Measurements from ENCODE around the gene MYOM3.

Gene MYOM3

DNA sequence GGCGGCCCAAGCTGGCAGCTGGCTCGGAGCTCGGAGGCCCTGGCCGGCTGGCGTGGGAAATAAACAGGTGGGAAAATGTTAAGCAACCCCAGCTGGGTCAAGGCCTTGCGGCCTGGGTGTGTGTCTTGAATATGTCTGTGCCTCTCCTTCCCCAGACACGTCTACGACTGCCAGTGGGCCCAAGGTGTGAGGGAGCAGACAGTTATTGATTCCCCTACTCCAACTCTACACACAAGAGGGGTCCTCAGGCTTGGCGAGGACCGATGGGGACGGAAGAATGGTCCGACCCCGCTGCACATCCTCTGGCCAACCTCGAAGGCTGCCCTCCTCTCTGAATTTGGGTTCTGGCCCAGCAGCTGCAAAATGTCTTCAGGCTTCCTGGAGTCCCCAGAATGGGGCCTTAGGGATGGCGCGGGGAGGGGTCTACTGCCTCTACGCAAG is 28.8 kb upstream of the MYOM3 start:
- H3K4me1 ChIP-seq: no peaks in the 10 kb centered on the region
- no peak overlapping the region for H3K4me3 ChIP-seq (ENCODE audit: low read depth, low read length)
- no peaks in the 10 kb centered on the region for H3K36me3 ChIP-seq
- TF ChIP-seq, protein P1, sequence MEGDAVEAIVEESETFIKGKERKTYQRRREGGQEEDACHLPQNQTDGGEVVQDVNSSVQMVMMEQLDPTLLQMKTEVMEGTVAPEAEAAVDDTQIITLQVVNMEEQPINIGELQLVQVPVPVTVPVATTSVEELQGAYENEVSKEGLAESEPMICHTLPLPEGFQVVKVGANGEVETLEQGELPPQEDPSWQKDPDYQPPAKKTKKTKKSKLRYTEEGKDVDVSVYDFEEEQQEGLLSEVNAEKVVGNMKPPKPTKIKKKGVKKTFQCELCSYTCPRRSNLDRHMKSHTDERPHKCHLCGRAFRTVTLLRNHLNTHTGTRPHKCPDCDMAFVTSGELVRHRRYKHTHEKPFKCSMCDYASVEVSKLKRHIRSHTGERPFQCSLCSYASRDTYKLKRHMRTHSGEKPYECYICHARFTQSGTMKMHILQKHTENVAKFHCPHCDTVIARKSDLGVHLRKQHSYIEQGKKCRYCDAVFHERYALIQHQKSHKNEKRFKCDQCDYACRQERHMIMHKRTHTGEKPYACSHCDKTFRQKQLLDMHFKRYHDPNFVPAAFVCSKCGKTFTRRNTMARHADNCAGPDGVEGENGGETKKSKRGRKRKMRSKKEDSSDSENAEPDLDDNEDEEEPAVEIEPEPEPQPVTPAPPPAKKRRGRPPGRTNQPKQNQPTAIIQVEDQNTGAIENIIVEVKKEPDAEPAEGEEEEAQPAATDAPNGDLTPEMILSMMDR (IDR thresholded peaks at IDR 0.05; ENCODE audit: low read depth, low read length): no peak
- no peaks in the 10 kb centered on the region for H3K27me3 ChIP-seq
- no peaks in the 10 kb centered on the region for H3K9me3 ChIP-seq
- no peak for DNase-seq

DNA sequence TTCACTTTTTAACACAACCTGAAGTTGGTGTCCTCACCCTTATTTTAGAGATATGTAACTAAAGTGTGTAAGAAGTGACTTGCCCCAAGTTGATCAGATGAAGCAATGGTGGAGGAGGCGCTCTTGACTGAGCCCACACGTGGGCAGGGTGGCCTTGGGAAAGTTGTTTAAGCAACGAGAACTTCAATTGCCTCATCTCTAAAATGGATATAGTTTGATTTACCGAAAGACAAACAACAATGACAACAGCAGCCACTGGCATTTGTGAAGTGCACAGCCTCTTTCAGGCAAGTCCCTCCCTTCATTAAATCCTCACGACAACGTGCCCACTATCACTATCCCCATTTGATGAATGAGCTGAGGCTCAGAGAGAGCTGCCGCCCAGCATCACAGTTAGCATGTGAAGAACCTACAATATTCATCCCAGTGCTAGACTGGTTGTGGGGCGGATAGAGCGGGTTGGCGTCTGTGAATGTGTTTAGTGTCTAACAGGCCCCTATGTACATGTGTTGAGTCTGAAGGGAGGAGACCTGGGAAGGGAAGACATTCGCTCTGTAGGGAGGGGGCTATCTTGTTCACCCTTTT is 28.0 kb upstream of the MYOM3 start:
- no peaks in the 10 kb centered on the region for H3K9me3 ChIP-seq
- TF ChIP-seq, protein P1 (IDR thresholded peaks at IDR 0.05; ENCODE audit: low read depth, low read length): no peak

DNA sequence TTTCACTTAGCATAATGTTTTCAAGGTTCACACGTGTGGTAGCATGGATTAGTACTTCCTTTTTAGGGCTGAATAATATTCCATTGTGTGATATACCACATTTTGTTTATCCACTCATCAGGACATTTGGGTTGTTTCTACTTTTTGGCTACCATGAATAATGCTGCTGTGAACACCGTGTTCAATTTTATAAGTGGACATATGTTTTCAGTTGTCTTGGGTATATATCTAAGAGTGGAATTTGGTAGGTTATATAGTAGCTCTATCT is 27.2 kb upstream of the MYOM3 start:
- no peak overlapping the region for H3K4me3 ChIP-seq (ENCODE audit: low read depth, low read length)
- no peaks in the 10 kb centered on the region for H3K9me3 ChIP-seq
- no peaks in the 10 kb centered on the region for H3K27me3 ChIP-seq
- H3K36me3 ChIP-seq: no peaks in the 10 kb centered on the region
- TF ChIP-seq, protein P1 (IDR thresholded peaks at IDR 0.05; ENCODE audit: low read depth, low read length): no peak
- no peak for DNase-seq
- no peaks in the 10 kb centered on the region for H3K4me1 ChIP-seq

More for the DNA sequence above, 28.0 kb upstream of the MYOM3 start:
- H3K4me1 ChIP-seq: no peaks in the 10 kb centered on the region
- no peaks in the 10 kb centered on the region for H3K27me3 ChIP-seq
- no peak for DNase-seq
- no peaks in the 10 kb centered on the region for H3K36me3 ChIP-seq
- no peak overlapping the region for H3K4me3 ChIP-seq (ENCODE audit: low read depth, low read length)

DNA sequence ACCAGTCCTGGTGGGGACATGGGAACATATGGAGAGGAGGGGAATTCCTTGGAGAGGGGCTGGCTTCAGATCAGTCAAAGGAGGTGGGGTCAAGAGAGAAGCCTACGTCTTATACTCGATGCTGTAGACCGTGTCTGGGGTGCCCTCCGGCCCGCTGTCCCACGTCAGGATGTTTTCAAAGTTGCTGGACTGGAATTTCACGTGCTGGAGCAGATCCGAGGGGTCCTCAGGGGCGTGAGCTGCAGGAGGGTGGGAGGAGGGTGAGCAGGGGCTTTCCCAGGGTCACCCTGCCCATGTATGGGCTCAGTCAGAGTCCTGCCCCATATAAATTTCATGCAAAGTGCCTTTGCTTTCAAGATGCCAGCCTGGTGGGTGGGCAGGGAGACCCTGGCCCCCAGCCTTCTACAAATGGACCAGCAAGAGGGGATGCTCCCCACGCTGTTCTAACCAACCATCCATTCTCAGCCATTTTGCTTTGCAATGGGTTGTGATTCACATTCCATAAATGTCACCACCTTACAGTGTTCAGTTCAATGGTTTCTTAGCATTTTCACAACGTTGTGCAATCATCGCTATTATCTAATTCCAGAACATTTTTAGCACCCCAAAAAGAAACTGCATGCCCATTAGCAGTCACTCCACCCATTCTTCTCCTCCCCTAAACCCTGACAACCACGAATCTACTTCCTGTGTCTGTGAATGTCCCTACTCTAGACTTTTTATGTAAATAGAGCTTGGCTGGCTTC is 26.7 kb upstream of the MYOM3 start:
- Histone ChIP-seq H3K4me1 (no peaks in the 10 kb centered on the region), H3K9me3 (no peaks in the 10 kb centered on the region), H3K27me3 (no peaks in the 10 kb centered on the region), H3K36me3 (no peaks in the 10 kb centered on the region), H3K4me3 (ENCODE audit: low read depth, low read length) (no peak overlapping the region)
- DNase-seq: no peak
- TF ChIP-seq, protein P1 (IDR thresholded peaks at IDR 0.05; ENCODE audit: low read depth, low read length): no peak

DNA sequence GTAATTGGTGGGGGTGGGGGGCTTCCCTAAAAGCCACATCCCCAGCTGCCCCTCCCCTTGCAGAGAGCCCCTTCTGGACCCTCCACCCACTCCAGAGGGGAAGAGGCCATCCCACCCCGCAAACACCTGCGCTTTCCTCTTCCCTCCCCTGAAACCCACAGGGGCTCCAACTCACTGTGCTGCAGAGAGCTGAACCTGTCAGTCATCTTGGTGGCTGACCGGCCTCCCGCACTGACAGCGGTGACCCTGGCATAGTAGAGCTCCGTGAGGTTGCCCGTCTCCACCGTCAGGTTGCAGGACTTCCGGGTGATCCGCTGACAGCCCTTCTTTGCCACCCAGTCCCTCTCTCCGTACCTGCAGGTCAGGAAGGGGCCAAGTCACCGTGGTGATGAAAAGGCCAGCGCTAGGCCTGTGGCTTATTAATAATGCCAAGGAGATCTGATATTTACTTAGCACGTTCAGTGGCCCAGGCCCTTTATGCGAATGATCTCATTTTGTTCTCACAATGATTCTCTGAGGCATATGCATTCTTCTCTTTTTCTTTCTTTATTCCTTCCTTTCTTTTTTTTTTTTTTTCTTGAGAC is 25.1 kb upstream of the MYOM3 start:
- no peaks in the 10 kb centered on the region for H3K36me3 ChIP-seq
- no peaks in the 10 kb centered on the region for H3K4me1 ChIP-seq
- DNase-seq: no peak
- H3K4me3 ChIP-seq (ENCODE audit: low read depth, low read length): no peak overlapping the region
- no peaks in the 10 kb centered on the region for H3K9me3 ChIP-seq
- H3K27me3 ChIP-seq: no peaks in the 10 kb centered on the region
- TF ChIP-seq, protein P1 (IDR thresholded peaks at IDR 0.05; ENCODE audit: low read depth, low read length): no peak

DNA sequence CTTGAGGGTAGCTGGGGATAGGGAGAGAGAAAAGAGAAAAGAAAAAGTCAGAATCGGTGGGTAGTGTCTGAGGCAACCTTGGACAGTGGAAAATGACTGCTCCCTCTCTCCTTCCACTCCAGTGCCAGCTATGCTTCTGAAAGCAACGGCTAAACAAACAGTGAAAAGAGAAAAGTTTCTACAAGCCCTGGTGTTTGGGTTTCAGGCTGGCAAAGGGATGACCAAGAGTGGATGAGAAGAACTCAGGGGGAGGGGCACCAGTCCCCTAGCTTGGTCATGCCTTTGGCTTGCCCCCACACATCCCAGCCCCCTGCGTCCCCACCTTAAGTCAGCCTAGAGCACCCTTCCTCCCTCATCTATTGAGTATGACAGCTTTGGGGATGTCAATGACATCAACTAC is 22.4 kb upstream of the MYOM3 start:
- DNase-seq: no peak
- TF ChIP-seq, protein P1 (IDR thresholded peaks at IDR 0.05; ENCODE audit: low read depth, low read length): no peak

More for the DNA sequence above, 22.4 kb upstream of the MYOM3 start:
- Histone ChIP-seq H3K27me3 (no peaks in the 10 kb centered on the region), H3K9me3 (no peaks in the 10 kb centered on the region), H3K4me1 (no peaks in the 10 kb centered on the region), H3K4me3 (ENCODE audit: low read depth, low read length) (no peak overlapping the region), H3K36me3 (no peaks in the 10 kb centered on the region)
